Measurements from ENCODE around the gene GCLC.
A peak's percentile ranks its signal among the peaks of the same experiment; 100 is the strongest.
"Not testable (repeated sequence)": the region's sequence is repeated elsewhere in the genome, so short reads cannot be mapped to it uniquely, and the experiment has no call there.

GCLC gene

DNA sequence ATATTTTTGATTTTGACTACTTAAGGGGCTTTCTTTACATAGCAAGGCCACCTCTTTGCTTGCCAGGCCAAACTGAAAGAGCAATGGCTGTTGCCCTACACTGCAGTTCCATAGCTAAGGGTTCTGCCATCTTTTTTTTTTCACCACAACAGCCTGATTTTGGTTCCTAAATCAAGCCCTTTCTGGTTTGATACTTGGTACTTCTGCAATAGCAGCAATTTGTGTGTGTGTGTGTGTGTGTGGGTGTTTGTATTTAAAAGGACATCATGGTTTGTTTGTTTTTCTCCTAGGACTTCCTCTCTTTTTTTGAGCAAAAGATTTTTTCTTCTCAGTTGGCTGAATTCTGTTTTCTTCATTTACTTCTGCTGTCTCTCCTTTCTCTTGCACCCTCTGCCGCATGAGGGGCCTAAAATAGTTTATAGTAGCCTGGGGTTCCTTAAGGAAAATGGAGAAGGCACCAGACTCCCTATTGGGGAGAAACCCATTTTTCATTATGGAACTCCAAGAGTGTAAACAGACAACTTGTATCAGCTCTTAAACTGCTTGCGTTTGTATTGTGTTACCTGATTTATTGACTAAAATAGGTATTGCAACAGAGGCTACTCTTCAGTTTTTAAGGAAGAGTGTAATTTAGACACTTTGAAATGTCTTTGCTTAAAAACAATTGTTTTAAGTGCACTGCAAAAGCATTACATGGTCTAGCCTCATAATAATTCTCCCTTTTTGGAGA is 12.2 kb upstream of the GCLC start:
- ATAC-seq (no peak), DNase-seq (no peak)

DNA sequence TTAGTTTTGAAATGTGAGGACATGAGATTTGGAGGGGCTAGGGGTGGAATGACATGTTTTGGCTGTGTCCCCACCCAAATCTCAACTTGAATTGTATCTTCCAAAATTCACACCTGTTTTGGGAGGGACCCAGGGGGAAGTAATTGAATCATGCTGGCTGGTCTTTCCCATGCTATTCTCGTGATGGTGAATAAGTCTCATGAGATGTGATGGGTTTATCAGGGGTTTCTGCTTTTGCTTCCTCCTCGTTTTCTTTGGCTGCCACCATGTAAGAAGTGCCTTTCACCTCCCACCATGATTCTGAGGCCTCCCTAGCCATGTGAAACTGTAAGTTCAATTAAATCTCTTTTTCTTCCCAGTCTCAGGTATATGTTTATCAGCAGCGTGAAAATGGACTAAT is 8.7 kb upstream of the GCLC start:
- not testable (repeated sequence) for ATAC-seq, DNase-seq

DNA sequence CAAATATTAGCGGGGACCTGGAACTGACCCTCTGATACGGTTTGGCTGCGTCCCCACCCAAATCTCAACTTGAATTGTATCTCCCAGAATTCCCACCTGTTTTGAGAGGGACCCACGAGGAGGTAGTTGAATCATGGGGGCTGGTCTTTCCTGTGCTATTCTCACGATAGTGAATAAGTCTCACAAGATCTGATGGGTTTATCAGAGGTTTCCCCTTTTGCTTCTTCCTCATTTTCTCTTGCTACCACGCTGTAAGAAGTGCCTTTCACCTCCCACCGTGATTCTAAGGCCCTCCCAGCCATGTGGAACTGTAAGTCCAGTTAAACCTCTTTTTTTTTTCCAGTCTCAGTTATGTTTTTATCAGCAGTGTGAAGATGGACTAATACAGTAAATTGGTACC is 6.8 kb upstream of the GCLC start:
- ATAC-seq, DNase-seq: not testable (repeated sequence)

DNA sequence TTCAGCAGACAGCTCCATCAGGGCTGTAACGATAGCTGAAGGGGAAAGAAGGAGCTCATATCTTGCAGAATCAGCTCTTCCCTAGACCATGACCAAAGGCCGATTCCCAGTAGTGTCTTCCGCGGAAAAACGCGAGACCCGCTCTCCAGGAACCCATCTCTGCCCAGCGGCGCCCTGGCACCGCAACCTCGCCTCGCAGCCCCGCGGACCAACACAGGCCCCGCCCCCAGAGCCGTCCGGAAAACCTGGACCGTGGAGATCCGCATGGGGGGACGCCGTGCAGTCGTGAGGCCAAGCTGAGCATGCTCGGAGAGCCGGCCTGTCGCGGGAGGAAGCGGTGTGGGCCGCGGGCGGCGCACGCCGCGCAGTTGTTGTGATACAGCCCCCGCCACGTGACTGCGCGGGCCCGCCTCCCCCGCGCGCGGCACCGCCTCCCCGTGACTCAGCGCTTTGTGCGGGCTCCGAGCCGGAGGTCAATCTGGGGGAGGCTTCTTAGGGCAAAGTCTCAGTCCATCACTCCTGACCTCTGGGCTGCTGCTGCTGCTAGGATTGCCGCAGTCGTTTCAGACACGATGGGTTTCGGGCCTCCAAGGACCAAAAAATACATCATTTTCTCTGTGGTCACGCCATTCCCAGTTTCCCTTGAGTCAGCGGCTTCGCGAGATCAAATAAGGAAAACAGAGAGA is 3.1 kb upstream of the GCLC start:
- ATAC-seq, result peak; percentile 86
- DNase-seq, result peak; percentile 94

DNA sequence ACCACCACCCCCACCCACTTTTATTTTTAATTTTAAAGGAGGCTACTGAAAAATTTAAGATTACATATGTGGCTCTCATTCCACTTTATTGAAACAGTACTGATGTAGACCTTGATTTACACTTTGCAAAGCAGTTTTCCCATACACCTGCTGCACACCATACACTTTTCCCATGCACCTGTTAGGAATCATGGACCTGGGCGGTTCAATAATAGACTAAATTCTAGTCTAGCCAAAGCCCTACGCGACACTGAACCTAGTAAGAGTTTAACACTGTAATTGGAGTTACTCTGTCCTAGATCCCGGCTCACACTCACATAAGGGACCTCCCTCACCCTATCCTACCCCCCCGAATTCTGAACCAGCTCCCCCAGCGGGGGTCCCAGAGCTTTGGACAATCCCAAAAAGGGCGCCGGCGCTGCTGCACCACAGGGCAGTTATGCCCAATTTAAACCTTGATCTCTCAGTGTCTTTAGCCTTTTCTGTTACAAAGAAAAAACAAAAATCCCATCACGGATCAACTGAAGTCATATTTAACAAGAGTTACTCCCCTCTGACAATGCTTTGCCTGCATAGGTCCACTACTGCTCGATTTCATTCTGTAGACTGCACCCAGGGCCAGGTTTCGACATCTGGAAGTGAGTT is 2.4 kb upstream of the GCLC start:
- no peak for DNase-seq
- peak; percentile 1 for ATAC-seq

DNA sequence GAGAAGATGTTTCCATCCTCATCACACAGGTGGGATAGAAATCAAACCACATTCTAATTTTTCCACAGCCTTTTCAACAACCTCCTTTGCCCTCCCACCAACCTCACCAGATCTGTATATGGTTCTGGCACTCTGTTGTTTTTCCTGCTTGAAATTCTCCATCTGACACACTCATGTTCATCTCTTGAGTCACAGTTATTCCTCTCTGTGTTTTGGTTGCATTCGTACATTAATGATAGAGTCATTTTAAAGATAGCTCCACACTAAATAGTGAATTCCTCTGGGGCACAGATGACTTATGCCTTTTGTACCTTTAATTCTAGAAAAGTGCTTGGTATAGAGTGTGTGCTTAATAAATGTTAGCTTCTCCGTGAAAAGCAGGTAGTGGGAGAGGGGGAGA is 1.4 kb upstream of the GCLC start:
- DNase-seq, result no peak

DNA sequence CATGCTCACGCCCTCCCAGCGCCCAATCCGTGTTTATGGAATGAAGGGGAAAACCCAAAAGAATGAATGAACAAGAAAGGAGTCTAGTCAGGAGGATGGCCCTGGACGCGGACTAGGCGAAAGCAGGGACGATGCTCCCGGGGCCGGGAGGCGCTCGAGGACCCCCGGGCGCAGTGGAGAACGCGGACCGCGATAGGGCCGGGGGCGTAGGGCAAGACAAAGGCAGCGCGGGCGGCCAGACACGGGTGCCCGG is 758 bp downstream of the GCLC start:
- DNase-seq, result no peak

More for the DNA sequence above, 1.4 kb upstream of the GCLC start:
- no peak for ATAC-seq

DNA sequence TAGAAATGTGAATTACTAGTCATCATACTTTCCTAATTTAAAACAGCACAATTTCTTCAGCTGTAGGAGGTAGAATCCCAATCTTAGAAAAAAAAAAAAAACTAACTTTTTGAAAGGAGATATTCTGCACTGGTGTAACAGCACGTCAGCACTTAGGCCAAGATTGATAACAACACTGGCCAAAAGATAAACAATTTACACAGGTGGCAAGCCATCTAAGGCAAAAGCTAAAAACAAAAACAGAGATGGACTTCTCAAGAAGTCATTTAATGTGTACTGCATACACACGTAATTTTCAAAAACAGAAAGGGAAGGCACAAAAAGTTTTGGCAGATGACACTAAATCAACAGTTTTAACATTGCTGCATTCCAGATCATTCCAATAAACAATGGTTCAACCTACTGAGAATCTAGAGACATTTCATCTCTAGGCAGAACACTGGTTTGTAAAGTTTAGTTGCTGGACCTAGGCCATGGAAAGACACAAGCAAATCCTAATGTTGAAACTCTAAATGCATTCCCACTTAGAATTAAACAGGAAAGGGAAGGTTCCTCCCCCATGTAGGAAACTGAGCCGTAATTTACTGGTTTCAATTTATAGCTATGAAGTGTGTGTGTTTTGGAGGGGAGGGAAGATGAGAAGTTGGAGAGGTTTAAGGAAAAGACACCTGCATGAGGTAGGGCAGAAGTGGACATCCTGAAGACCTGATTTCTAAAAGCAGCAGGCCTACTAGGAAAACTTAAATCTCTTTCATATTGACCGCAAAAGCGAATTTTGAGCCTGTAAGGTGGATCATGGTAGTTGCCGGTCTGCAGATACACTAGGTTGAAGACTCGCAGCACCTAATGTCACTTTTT is 1.3 kb downstream of the GCLC start:
- no peak for ATAC-seq
- DNase-seq, result no peak

More for the DNA sequence above, 758 bp downstream of the GCLC start:
- ATAC-seq, result no peak

DNA sequence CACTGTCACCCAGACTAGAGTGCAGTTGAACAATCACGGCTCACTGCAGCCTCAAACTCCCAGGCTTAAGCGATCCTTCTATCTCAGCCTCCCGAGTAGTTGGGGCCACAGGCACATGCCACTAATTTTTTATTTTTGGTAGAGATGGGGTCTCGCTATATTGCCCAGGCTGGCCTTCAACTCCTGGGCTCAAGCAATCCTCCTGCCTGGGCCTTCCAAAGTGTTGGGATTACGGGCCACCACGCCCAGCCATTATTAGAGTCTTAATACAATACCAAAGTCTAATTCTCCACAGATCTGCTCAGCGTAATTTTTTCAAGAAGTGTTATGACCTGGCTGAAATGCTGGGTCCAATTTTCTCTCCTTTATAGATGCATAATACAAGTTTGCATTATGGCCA is 3.0 kb downstream of the GCLC start:
- ATAC-seq, result no peak
- no peak for DNase-seq

DNA sequence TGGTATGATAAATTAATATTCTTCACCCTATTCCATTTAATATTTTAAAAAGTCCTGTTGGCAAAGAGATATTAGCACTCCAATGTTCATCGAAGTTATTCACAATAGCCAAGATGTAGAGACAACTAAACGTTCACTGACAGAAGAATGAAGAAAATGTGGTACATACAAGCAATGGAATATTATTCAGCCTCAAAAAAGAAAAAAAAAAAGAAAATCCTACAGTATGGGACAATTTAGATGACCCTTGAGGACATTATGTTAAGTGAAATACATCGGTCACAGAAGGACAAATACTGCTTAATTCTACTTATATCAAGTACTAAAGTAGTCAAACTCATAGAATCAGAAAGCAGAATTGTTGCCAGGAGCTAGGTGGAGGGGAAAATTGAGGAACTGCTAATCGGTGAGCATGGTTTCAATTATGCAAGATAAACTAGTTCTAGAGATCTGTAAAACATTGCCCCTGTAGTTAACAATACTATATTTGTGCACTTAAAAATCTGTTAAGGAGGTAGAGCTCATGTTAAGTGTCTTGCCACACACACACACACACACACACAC is 4.7 kb downstream of the GCLC start:
- ATAC-seq (no peak), DNase-seq (no peak)

DNA sequence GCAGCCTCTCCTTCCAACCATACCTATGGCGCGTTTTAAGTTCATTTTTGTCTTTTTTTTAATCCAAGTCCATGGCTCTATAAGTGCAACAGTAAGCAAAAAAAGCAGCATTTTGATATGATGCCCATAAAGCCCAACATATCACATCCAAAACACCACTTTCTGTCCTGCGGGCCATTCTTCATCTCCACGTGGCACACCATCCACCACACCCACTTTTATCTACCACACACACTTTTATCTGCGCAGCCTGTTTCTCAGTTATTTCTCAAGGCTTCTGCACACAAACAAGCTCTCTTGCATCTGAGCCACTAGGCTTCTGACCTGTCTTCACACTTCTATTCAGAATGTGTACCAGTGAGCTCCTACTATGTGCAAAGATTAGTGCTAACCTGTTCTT is 5.3 kb downstream of the GCLC start:
- ATAC-seq (no peak), DNase-seq (no peak)

DNA sequence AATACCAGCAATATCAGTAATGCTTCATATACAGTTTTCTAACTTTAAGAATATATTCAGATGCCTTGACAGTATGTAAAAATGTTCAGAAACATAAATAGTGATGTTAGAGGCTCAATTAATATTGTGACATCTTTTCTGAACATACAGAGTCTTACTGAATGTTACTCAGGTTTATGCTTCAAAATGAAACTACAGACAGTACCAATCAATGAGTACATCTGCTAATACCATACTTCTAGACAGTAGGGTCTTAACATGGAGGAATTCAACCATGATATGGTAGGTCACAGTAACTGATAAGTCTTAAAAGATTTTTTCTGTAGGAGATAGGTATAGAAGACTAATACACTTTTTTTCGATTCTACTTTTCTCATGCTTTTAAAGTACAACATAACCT is 8.3 kb downstream of the GCLC start:
- no peak for ATAC-seq

DNA sequence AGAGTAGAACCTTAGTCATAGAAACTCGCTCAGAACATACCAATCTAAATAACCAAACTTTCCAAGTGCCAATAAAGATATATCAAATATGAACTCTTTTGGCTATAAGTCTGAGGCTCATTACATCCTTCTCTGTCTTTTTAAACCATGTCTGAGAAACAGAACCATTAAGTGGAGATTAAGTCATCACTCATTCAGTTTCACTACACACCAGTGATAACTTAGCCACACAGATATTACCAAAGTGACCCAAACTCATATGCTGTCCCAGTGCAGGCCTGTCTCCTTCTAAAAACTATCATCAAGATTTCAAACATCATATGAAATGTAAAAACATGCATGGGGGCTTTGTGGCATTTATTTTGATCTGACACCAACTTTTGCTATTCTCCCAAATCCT is 12.0 kb downstream of the GCLC start:
- ATAC-seq, result no peak
- DNase-seq, result no peak

More for the DNA sequence above, 8.3 kb downstream of the GCLC start:
- DNase-seq, result no peak

DNA sequence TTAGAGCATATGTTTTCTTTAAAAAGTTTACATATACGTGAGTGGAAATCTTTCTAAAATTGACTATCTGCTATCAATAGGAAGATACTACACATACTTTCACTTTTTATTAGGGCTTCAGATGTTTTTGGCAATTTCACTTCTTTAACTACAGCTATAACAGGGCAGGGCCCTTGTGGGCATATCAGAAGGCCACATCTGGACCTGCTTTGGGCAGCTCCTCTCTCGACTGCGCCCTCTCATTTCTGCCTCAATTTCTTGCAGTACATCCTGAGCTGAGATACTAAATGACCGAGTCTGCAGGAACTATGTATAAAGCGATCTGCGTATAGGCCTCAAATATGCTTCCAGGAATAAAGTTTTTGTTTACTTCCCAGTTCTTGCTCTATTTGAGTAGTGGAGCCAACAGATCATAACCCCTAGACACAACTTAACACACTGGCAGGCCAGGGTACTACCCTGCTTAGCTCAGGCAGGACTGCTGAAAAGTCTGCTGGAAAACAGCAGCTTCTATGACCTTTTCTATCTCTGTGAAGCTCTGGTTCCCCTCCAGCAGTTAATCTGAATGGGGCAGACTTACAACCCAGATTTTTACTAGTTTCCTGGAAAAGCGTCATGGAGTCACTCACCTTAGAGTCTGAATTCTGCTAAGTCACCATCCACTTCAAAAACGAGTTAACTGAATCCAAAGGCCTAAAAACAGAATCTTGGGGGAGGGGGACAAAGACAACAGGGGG is 12.7 kb downstream of the GCLC start:
- DNase-seq (no peak), ATAC-seq (no peak)

DNA sequence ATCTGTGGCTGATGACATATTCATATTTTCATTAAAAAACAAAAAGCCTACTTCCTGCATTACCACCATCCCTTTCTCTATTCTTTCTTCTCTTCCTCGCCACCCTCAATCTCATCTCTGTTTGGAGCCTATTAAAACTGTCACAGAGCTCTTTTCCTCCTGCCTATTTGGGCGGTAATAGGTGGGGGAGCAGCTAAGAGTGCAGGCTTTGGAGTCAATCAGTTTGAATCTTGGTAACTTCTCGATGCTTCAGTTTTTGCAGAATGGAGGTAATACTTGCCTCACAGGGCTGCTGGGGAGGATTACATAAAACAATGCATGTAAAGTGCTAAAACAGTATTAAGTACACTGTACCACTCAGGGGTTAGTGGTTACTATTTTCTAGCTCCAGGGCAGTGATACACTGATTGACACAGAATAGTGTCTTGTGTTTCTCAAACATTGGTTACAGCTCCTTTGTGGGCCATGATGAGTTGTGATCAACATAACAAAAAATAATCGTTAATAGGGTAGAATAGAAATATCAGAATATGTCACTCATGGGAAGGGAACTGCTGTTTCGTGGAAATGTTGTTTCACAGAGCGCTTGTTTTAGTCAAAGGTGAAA is 14.0 kb downstream of the GCLC start:
- ATAC-seq, result no peak
- no peak for DNase-seq

DNA sequence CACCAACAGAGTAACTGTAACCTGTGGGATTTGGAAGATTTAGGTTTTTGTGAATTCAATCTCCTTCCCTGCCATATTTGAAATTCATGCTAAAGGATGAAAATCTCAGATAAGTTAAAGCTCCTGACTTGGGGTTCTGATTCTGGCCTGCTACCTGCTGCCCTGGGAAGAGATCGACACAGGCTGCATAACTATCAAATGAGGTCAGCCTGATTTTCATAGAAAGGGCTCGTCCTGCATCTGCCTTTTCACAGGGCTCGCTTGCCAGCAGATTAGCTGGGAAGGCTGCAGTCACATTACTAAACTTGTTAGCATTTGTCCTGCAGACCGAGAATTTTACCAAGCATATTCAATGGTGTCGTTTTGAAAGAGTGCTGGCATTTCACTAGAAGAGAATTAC is 14.6 kb downstream of the GCLC start:
- no peak for DNase-seq

DNA sequence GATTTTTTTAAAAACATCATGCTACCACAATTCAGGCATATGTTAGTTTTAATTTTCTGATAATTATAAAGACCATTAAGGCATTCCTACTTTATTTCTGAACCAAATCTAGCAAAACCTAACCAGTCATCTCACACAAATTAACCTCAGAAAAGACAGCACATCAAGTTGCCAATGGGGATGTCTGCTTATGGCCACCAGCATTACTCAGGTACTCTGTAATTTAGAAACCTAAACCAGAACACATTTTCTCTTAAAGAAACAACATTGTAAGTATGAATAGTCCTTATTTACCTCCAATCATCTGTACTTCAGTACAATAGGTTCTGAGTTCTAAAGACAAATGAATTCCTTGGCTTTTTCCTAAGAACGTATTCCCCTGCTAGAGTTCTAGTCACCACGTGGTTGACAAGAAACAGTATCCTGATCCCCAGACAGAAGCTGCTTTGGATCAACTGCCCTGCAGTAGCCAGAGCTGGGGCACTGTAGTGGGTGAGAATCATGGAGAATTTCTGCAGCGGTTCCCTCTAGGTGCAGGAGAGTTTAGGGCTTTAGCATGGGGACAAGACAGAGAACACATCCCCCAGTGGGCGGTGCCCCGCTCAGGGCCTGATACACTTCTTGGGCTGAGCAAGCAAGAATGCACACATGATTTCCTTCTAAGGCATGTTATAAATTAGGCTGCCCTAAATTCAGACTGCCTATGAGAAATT is 15.4 kb downstream of the GCLC start:
- ATAC-seq (no peak), DNase-seq (no peak)

More for the DNA sequence above, 14.6 kb downstream of the GCLC start:
- no peak for ATAC-seq

DNA sequence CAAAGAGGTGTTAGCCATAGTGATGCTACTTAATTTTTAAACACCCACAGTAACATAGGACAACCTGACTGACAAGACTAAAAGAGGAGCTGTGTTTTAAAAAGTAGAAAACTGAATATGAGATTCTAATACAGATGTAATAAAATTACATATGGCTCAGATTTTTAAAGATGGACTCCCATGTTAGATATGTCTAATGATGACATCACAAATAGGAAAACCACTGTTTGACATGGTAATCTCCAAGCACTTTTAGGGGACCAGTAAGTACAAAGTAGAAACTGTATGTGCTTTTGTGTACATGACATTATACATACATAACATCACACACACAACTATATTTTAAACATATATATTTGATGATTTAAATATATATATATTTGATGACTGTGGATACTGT is 16.8 kb downstream of the GCLC start:
- no peak for ATAC-seq

DNA sequence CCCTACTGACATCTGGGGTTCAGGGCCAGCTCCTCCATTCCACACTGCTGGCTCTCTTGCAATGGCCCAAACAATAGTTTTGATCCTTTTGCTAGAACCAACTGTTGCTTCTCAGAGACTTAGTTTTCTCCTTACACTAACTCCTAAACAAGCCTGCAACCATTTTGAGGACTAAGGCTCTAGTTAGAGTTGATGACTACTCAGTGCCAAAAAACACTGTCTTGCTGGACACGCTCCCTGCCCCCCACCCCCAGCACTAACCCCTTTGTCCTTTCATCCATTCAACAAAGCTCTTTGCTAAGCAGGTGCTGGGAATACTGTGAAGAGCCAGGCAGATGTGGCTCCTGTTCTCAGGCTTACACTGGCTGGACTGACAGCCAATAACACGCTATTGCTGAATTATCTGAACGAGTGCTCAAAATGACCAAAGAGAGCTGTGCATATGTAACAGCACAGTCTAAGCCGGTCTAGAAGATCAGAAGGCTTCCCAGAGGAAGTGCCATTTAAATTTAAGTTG is 17.6 kb downstream of the GCLC start:
- DNase-seq (no peak), ATAC-seq (no peak)

More for the DNA sequence above, 16.8 kb downstream of the GCLC start:
- no peak for DNase-seq

DNA sequence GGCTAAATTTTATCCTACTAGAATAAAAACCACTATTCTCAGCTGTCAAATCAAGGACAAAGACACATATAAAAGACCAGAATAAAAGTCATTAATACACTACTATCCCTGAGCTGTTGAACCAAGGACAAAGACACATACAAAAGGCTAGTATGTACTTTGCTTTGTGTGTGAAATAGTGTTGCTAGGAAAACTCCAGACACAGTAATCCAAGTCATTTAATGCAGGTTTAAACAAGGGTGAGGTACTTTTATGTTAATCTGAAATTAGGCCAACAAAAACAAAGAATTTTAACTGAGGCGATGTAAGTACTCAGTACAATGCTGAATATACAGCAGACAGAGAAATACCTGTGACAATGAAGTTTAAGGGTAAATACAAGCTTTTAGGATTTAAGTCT is 18.9 kb downstream of the GCLC start:
- ATAC-seq (no peak), DNase-seq (no peak)

Data from stimulated activated naive CD8-positive, alpha-beta T cell treated with anti-CD3 and anti-CD28 coated beads, Interleukin-15, Interleukin-2, amounts not matched to agents 100 U/mL and 50 U/mL, for 24 hours (primary cell).